GM12873 (cell line): Measurements from ENCODE around the gene CEP192.

ENCODE experiments used
- CTCF ChIP-seq: IDR thresholded peaks from 2 replicates; pipeline ENCODE4 v1.5.1; 2012; ENCODE audit warnings: low read depth, mild to moderate bottlenecking, moderate library complexity, low read length, control low read depth; ENCODE audit not compliant: insufficient read depth; ENCODE audit errors: missing control alignments

CEP192 gene

DNA sequence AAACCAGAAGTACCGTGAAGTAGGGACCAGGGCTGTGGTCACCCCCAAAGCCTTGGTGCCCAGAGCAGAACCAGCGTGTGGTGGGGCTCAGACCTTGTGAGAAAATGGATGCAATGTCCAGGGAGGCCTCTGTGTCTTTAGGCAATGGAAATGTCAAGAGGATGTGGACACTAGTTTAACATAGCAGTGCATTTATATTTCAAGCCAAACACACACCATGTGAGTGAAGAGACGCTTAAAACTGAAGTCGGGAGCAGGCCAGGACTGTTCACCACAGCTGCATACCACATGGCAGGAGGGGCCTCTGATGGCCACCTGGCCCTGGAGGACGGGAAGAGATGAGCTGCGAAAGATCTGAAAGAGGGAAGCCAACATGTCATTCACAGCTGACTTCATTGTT, 140.1 kb downstream of the CEP192 start:
- no peak for TF ChIP-seq CTCF

GRCh38 chr18:13134551-13135401, 143.6 kb downstream of the CEP192 start:
- TF ChIP-seq CTCF, result no peak

DNA sequence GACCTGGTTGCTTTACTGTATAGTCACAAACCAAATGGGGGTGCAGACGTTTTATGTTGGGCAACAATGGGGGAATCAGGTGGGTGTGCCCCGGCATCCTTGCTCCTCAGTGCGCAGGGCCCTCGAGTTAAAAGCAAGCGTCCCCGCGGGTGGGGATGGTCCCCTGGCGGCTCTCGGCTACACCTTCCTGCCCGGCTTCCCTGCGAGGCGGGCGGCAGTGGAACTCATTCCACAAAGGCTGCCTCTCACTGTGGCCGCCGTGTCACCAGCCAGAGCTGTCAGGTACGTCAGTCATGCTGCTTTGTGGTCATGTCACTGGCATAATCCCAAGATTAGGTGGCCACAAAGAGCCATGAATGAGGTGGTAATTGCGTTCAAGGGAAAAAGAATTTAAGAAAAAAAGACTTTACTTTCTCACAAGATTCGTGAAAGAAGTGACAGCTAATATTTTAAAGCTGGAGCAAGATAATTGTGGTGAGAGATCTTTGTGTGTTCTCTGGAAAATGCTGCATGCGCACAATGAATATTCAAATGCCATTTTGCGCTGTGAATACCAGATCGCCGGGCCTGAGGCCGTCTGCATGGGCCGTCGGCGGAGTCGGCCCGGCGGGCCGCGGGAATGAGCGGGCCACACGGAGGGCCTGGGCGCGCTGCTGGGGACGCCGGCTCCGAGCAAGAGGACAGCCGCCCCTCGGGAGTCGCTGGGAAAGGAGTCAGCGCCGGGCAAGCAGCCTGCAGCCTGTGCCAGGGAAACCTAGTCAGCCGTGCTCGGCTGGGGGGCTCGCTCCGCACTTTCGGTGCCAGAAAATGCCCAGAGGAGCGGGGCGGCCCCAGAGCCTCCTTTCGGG, 145.1 kb downstream of the CEP192 start:
- no peak for TF ChIP-seq CTCF

- no peak for TF ChIP-seq CTCF
Observed at GRCh38 chr18:13136904-13137669, 145.9 kb downstream of the CEP192 start.

DNA sequence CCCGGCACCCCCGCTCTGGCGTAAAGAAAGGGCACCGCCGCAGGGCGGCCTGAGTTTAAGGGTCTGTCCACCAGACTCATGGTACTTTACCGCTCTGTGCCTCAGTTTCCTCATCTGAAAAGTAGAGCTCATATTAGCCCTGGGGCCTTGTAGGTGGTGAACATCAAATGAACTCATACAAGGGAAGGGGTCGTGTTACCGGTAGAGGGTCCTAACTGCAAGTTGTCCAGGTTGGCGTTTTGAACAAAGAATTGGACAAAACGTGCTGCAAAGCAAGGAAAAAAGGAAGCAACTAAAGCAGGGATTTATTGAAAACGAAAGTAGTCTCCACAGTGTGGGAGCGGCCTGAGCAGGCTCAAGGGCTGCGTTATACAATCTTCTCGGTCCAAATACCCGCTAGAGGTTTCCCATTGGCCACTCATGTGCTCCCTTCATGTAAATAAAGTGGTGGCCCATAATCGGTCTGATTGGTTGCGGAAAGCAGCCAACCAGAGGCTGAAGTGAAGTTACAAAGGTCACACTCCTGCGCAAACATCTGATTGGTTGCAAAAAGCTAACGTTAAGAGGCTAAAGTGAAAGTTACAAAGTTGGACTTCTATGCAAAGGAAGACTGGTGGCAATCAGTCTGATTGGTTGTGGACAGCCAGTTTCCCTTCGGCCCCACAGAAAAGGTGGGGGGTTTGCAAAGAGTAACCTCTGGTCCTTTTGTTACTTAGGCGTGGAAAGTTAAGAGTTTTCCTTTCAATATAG, 146.7 kb downstream of the CEP192 start:
- TF ChIP-seq CTCF, result no peak

GRCh38 chr18:13138420-13139139, 147.4 kb downstream of the CEP192 start:
- TF ChIP-seq CTCF, result no peak
